Pancreas (tissue), 10 donors: ENCODE results near the gene LRG1. TPM values are rescaled to one million over a fixed set of nuclear protein-coding genes. Genes with fewer than 3 reads are reported as not detected.

Experiments used
- ATAC-seq, 4 donors: fragments of 200-7000 bp; cut with Tn5 transposase; one replicate each; pipeline versions ENCODE4 v1.8.0 to v1.9.1; 2020; ENCODE audit warnings: mild to moderate bottlenecking in 4 of 4, moderate library complexity in 4 of 4
- DNase-seq, 6 donors: peaks; one replicate each; pipeline ENCODE4 v3.0.0-alpha.2; 2020
- FAIRE-seq: peaks from 2 replicates; lab custom pipeline; 2012; peaks lifted over from hg19 to GRCh38; lab: Jason Lieb, UNC
- H3K27ac ChIP-seq, 4 donors: fragments of 200-600 bp; sonication (generic); 1 replicate in 3 of 4; 2 replicates in 1 of 4; pipeline versions ENCODE4 v1.5.0 to v1.8.0; 2020
- H3K27me3 ChIP-seq, 4 donors: fragments of 200-600 bp; one replicate each; pipeline ENCODE4 v1.8.0; 2021
- H3K36me3 ChIP-seq, 3 donors: fragments of 200-600 bp; sonication (generic) in 1 of 3; one replicate each; pipeline versions ENCODE4 v1.5.0 to v1.8.0; 2020 to 2021
- H3K4me1 ChIP-seq, 3 donors: fragments of 200-600 bp; one replicate each; pipeline ENCODE4 v1.8.0; 2021
- H3K4me3 ChIP-seq, 4 donors: fragments of 200-600 bp; sonication (generic) in 2 of 4; one replicate each; pipeline versions ENCODE4 v1.5.0 to v1.8.0; 2020 to 2021
- H3K9me3 ChIP-seq, 4 donors: fragments of 200-600 bp; one replicate each; pipeline ENCODE4 v1.8.0; 2021
- WGBS, 2 donors: extraction: QIAGEN DNeasy Blood & Tissue Kit; methylation state at CpG; one replicate each; pipeline ENCODE4 v1.1.7; 2013; 5-methylcytosine and 5-hydroxymethylcytosine counted together
- intact Hi-C, 3 donors: fragments of 100-400 bp; cut with DNase I; formaldehyde crosslinking; loops; one replicate each; pipeline versions ENCODE4 v1.11.1 to v1.14.2; 2022
- polyA plus RNA-seq, 2 donors: library from polyadenylated mRNA; stranded (reverse); fragments of 200-250 nt; gene quantifications; one replicate each; pipeline ENCODE4 v1.2.3, GENCODE V29; 2013
- total RNA-seq, 6 donors: library from RNA; stranded (reverse); fragmentation: NEBNext Ultra II Directional in 4 of 6; extraction: Animal tissue kit (Norgen Biotek cat#: 25700) in 4 of 6; gene quantifications; one replicate each; pipeline versions ENCODE4 v1.2.1 to v1.2.4, GENCODE V29; 2021 to 2023
- TF ChIP-seq, protein P1 (sequence below), 4 donors: fragments of 200-600 bp; sonication (generic) in 3 of 4; IDR thresholded peaks; one replicate each; pipeline versions ENCODE4 v1.5.0 to v1.8.0; 2021; ENCODE audit warnings: antibody characterized with exemption in 4 of 4
- donor health status: healthy with polysubstance abuse.
- donor health status: DM: no; HTN: no; CAD: no; lungs with moderate emphysema.
- donor health status: DM: no; HTN: no; CAD: no.
- donor health status: control.
- donor health status: control.
- donor health status: Bipolar disorder and iron deficiency.
- donor health status: DM: yes; HTN: yes; CAD: no.
- donor health status: DM: no; HTN: no; CAD: no.
- donor health status: DM: no; HTN: no; CAD: no.
- donor health status: DM: yes; HTN: yes; CAD: no.

LRG1 gene
- total and polyA plus RNA-seq, 8 donors, result 7.9 to 53.6 (median 18.7) TPM

DNA sequence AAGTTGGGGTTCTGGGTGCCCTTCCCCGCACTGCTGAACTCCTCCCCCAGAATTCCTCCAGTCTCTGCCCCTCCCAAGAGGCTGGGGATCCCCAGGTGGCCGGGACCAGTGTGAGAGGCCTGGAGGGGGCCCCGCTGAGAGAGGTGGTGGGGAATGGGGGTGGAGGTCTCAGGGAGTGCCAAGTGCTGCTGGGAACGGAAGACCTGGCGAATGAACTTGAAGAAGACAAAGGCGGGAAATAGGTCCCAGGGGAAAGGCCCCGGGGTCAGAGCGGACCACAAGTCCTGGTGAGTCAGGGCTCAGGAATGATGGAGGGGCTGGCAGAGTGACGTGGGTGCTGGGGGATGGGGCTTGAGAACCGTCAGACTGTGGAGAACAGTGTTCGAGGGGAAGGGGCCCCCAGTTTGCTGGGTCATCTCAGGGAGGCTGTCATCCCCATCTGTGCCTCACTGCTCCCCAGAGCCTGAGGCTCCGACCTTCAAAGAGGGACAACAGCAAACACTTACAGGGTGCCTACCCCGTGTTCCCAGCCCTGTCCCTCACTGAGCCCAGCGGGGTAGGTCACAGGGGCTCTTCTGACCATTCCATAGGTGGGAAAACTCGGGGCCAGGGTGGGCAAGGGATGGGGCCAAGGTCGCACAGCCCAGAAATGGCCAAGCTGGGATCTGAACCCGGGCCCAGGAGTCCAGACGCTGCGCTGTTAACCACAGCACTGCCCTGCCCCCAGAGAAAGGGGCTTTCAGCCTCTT, 35.6 kb upstream of the LRG1 start:
- TF ChIP-seq, protein P1, sequence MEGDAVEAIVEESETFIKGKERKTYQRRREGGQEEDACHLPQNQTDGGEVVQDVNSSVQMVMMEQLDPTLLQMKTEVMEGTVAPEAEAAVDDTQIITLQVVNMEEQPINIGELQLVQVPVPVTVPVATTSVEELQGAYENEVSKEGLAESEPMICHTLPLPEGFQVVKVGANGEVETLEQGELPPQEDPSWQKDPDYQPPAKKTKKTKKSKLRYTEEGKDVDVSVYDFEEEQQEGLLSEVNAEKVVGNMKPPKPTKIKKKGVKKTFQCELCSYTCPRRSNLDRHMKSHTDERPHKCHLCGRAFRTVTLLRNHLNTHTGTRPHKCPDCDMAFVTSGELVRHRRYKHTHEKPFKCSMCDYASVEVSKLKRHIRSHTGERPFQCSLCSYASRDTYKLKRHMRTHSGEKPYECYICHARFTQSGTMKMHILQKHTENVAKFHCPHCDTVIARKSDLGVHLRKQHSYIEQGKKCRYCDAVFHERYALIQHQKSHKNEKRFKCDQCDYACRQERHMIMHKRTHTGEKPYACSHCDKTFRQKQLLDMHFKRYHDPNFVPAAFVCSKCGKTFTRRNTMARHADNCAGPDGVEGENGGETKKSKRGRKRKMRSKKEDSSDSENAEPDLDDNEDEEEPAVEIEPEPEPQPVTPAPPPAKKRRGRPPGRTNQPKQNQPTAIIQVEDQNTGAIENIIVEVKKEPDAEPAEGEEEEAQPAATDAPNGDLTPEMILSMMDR (IDR thresholded peaks at IDR 0.05), result no peak
- no peak for FAIRE-seq
- no peaks in the 10 kb centered on the region for H3K9me3 ChIP-seq
- peak in 3 of 4 donors; percentile 27 to 65 (median 60) for ATAC-seq
- peaks cover 0 to 7% (median 0%) of the 10 kb centered on the region in 4 donors for H3K27me3 ChIP-seq
- WGBS, 2 donors, result 29 to 35% methylated on average over 19 of the region's 19 CpGs
- intact Hi-C loops, result loop anchor here in 2 of 3 donors (5.0 kb wide), 1 partner anchor 57 kb away; no protein-coding TSS in a partner anchor
- H3K4me3 ChIP-seq, result no peak overlapping the region
- peak overlapping the region in 1 of 4 donors; percentile 46 for H3K27ac ChIP-seq
- DNase-seq, result no peak
- no peaks in the 10 kb centered on the region for H3K36me3 ChIP-seq
- no peaks in the 10 kb centered on the region for H3K4me1 ChIP-seq

DNA sequence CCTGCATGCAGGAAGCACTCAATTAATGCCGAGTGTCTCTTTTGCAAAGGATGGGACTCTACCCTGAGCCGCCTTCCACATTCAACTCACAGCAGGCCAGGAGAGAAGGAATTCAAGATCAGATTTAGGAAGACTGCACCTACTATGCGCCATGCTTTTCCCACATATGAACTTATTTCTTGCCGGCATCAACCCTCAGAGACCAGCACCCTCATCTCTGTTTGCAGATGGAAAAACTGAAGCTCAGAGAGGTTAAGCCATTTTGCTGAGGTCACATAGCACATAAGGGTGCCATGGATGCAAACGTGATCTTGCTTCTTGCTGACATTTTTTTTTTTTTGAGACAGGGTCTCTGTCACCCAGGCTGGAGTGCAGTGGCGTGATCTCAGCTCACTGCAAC, 33.8 kb upstream of the LRG1 start:
- no peak overlapping the region for H3K4me3 ChIP-seq
- H3K9me3 ChIP-seq, result no peaks in the 10 kb centered on the region
- peaks cover 0 to 3% (median 0%) of the 10 kb centered on the region in 4 donors for H3K27me3 ChIP-seq
- intact Hi-C loops, result no loop called here
- WGBS, 2 donors, result 65 to 68% methylated on average over 6 of the region's 6 CpGs
- FAIRE-seq (no peak), DNase-seq (no peak), ATAC-seq (no peak)
- TF ChIP-seq, protein P1 (IDR thresholded peaks at IDR 0.05), result no peak
- H3K4me1 ChIP-seq, result no peaks in the 10 kb centered on the region
- no peaks in the 10 kb centered on the region for H3K36me3 ChIP-seq
- H3K27ac ChIP-seq, result no peak overlapping the region

DNA sequence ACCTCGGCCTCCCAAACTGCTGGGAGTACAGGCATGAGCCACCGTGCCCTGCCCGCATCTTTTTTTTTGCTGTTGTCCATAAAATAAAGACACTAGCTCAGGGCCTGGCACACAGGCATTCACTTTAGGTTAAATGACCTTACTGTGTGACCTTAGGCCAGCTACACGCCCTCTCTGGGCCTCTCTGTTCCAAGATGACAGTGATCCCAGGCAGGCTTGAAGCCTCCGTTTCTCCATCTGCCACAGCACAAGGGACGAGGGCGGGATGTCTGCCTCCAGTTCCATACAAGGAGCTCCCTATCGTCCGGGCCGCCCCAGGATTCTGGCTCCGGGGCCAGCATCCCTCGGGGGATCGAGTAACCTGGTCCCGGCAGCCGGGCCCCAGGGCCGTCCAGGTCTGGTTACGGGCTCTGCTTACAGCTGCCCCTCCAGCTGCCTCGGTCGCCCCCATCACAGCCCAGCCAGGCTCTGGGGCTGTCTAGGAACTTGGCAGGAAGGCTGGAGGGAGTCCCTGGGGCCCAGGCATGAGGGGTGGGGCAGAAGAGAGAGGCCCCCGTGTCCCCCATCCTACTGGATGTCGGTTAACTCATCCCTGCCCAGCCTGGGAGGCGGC, 31.6 kb upstream of the LRG1 start:
- 64 to 70% methylated on average over 22 of the region's 22 CpGs for WGBS, 2 donors
- Histone ChIP-seq H3K4me1 (no peaks in the 10 kb centered on the region), H3K9me3 (no peaks in the 10 kb centered on the region), H3K27ac (no peak overlapping the region), H3K36me3 (no peaks in the 10 kb centered on the region), H3K27me3 (peaks cover 0 to 3% (median 0%) of the 10 kb centered on the region in 4 donors), H3K4me3 (no peak overlapping the region)
- intact Hi-C loops, result no loop called here
- no peak for DNase-seq
- FAIRE-seq, result no peak
- TF ChIP-seq, protein P1 (IDR thresholded peaks at IDR 0.05), result no peak
- ATAC-seq, result no peak

DNA sequence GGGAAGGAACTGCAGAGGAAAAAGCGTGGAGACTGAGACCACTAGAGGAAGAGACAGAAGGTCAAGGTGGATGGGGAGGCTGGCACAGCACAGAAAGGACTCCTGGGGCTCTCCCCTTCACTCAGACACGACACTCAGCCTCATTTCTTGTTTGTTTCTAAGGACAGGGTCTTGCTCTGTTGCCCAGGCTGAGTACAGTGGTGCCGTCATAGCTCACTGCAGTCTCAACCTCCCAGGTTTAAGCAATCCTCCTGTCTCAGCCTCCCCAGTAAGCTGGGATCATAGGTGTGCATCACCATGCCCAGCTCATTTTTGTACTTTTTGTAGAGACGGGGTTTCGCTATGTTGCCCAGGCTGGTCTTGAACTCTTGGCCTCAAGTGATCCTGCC, 31.1 kb upstream of the LRG1 start:
- H3K36me3 ChIP-seq, result no peaks in the 10 kb centered on the region
- intact Hi-C loops, result no loop called here
- H3K9me3 ChIP-seq, result no peaks in the 10 kb centered on the region
- DNase-seq (no peak), ATAC-seq (no peak), FAIRE-seq (no peak)
- no peak overlapping the region for H3K27ac ChIP-seq
- TF ChIP-seq, protein P1 (IDR thresholded peaks at IDR 0.05), result no peak
- peaks cover 0 to 3% (median 0%) of the 10 kb centered on the region in 4 donors for H3K27me3 ChIP-seq
- no peak overlapping the region for H3K4me3 ChIP-seq
- 81 to 82% methylated on average over 5 of the region's 5 CpGs for WGBS, 2 donors
- H3K4me1 ChIP-seq, result no peaks in the 10 kb centered on the region

DNA sequence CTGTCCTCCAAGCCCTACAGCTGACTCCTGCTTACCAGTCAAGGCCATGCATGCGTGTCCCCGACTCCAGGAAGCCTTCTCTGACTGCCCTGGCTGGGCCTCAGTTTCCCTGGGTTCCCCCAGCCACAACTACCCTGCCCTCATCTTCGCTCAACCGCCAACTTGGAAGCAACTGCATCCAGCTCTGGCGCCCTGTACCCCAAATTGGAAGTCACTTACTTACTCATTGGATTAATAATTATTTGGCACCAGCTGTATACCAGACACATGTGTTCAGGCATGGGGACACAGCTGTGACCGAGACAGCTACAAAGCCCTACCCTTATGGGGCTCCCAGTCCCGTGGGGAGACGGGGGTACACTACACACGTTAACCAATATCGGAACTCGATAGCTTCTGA, 30.6 kb upstream of the LRG1 start:
- WGBS, 2 donors, result 76 to 83% methylated on average over 11 of the region's 11 CpGs
- no peak for DNase-seq
- H3K4me3 ChIP-seq, result no peak overlapping the region
- H3K27me3 ChIP-seq, result peaks cover 0 to 3% (median 0%) of the 10 kb centered on the region in 4 donors
- no peak overlapping the region for H3K27ac ChIP-seq
- no peaks in the 10 kb centered on the region for H3K4me1 ChIP-seq
- H3K36me3 ChIP-seq, result no peaks in the 10 kb centered on the region
- no peak for FAIRE-seq
- TF ChIP-seq, protein P1 (IDR thresholded peaks at IDR 0.05), result no peak
- ATAC-seq, result no peak
- no peaks in the 10 kb centered on the region for H3K9me3 ChIP-seq
- intact Hi-C loops, result no loop called here
